Activated CD4-positive, alpha-beta T cell treated with anti-CD3 and anti-CD28 coated beads, Interleukin-2, amount 50 U/mL, for 24 hours (primary cell): ENCODE measurements around the gene CYP4B1.

Experiments used
- DNase-seq, 2 donors: peaks; one replicate each; pipeline ENCODE4 v3.0.0-alpha.2; 2020; ENCODE audit warnings: low read depth in 1 of 2, low spot score in 1 of 2

CYP4B1 gene

GRCh38 chr1:46793126-46793525 lies 5.7 kb upstream of the CYP4B1 start:
- DNase-seq = no peak

GRCh38 chr1:46797696-46798470 lies 963 bp upstream of the CYP4B1 start:
- no peak for DNase-seq

- no peak for DNase-seq
These were observed 1.9 kb downstream of the CYP4B1 start for GRCh38 chr1:46800742-46801141.

- no peak for DNase-seq
These were observed 2.6 kb downstream of the CYP4B1 start for GRCh38 chr1:46801323-46802055.

- DNase-seq = no peak
These were observed 3.2 kb downstream of the CYP4B1 start for GRCh38 chr1:46802081-46802480.

- DNase-seq = no peak
These were observed 4.2 kb downstream of the CYP4B1 start for GRCh38 chr1:46802901-46803574.

GRCh38 chr1:46804027-46804889 lies 5.4 kb downstream of the CYP4B1 start:
- DNase-seq = no peak

- DNase-seq = no peak
These were observed 6.1 kb downstream of the CYP4B1 start for GRCh38 chr1:46804926-46805325.

- DNase-seq = no peak
These were observed 6.9 kb downstream of the CYP4B1 start for GRCh38 chr1:46805755-46806154.

- no peak for DNase-seq
These were observed 7.6 kb downstream of the CYP4B1 start for GRCh38 chr1:46806196-46807020.

GRCh38 chr1:46807046-46807972 lies 8.5 kb downstream of the CYP4B1 start:
- no peak for DNase-seq

- DNase-seq = no peak
These were observed 10.2 kb downstream of the CYP4B1 start for GRCh38 chr1:46809071-46809470.

GRCh38 chr1:46809904-46810303 lies 11.1 kb downstream of the CYP4B1 start:
- DNase-seq = no peak

- no peak for DNase-seq
These were observed 11.8 kb downstream of the CYP4B1 start for GRCh38 chr1:46810596-46810995.

GRCh38 chr1:46811053-46811452 lies 12.2 kb downstream of the CYP4B1 start:
- DNase-seq = no peak

- DNase-seq = no peak
These were observed 13.5 kb downstream of the CYP4B1 start for GRCh38 chr1:46812065-46812963.

- no peak for DNase-seq
These were observed 14.4 kb downstream of the CYP4B1 start for GRCh38 chr1:46812996-46813857.
